Pulmonary artery endothelial cell (primary cell): ENCODE results near the gene GORASP2. TPM values are rescaled to one million over a fixed set of nuclear protein-coding genes. Genes with fewer than 3 reads are reported as not detected.

ENCODE experiments used
- DNase-seq: peaks from one replicate; pipeline ENCODE4 v3.0.0-alpha.2; 2011; ENCODE audit warnings: low read depth, low spot score
- total RNA-seq: library from RNA; depleted of rRNA; stranded (reverse); fragments of >200 nt; gene quantifications from 2 replicates; pipeline ENCODE4 v1.2.3, GENCODE V29; 2014

The GORASP2 gene
- total RNA-seq, 1 donor from 2014 or later: 36.8 TPM

DNA sequence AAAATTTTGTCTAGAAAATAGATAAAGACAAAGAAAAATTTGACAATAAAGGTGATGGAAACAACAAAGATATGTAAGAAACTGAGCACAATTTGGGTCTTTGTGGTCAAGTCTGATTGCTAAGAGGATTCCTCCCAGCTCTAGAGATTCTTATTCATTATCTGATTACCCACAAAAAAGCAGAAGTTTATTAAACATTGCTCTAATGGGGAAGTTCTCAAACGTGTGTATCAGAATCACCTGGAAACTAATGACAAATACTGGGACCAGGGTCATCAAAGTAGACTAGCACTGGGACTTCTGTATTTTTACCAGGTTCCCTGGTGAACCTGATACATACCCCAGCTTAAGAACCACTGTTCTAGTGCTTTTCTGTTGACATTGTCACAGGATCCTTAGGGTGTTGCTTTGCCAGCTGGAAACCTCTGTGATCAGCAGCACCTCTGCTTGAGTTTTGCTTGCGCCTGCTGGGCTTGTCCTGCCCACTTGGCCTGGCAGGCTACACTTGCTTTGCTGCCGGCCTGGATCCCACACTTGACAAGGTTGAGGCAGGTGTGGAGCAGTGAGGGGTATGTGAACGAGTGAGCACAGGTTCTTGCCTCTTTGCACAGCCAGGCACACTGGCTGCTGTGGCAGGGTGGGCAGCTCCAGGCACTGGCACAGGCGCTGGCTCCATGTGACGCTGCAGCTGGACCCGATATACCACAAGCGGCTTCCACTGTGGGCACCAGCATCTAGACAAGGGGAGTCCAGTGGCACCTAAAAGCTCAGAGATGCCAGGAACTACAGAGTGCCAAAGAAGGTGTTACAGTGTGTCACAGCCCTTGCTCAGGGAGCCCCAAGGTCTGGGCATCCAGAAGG lies 6.2 kb upstream of the GORASP2 start:
- DNase-seq: no peak

- DNase-seq: no peak
These were observed 5.3 kb upstream of the GORASP2 start for GRCh38 chr2:170923799-170924198.

DNA sequence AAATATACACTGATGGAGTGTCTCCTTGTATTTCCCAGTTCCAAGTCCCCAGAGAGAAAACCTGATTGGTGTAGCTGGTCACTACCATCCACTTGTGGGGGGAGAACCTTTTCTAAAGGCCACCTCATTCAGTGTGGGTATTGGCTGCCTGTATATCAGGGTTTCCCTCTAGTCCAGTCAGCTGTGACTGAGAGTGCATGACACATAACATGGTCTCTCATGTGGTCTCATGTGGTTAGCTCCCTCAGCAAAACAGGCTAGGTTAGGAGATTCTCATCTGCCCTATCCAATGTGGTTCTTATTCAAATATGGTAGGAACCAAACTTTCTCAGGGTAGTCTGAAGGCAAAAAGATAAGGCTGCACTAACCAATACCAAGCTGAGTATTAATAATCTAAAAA lies 4.1 kb upstream of the GORASP2 start:
- no peak for DNase-seq

DNA sequence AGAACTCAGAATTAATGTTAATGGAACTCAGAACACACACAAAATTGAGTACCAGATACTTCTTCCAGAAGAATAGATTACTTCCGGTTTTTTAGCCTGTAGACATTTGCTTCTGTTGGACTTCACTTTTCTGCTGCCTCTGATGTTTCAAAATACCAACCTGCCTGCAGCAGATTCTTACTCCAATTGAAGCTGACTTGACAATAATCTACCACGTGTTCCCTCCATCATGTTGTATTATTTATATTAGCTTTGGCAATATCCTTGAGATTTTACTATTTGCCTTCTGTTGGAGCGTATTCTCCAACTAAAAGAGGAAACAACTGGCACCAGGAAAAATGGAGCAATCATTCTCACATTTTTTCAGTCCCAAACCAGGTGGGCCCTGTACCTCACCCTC lies 3.1 kb upstream of the GORASP2 start:
- DNase-seq: no peak

DNA sequence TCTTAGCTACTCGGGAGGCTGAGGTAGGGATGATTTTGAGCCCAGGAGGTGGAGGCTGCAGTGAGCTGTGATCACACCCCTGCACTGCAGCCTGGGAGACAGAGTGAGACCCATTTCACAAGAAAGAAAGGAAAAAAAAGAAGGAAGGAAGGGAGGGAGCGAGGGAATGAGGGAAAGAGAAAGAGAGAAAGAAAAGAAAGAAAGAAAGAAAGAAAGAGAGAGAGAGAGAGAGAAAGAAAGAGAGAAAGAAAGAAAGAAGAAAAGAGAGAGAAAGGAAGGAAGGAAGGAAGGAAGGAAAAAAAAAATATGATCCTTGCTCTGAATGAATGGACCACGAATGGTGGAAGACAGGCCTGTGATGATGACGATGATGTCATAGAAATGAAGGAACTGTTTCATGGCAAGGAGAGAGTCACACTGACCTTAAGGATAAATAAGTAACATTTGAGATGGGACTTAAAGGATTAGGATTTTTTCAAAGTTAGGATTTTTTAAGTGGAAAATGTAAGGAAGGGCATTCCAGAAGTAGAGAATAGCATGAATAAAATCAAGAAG lies 2.2 kb upstream of the GORASP2 start:
- no peak for DNase-seq

DNA sequence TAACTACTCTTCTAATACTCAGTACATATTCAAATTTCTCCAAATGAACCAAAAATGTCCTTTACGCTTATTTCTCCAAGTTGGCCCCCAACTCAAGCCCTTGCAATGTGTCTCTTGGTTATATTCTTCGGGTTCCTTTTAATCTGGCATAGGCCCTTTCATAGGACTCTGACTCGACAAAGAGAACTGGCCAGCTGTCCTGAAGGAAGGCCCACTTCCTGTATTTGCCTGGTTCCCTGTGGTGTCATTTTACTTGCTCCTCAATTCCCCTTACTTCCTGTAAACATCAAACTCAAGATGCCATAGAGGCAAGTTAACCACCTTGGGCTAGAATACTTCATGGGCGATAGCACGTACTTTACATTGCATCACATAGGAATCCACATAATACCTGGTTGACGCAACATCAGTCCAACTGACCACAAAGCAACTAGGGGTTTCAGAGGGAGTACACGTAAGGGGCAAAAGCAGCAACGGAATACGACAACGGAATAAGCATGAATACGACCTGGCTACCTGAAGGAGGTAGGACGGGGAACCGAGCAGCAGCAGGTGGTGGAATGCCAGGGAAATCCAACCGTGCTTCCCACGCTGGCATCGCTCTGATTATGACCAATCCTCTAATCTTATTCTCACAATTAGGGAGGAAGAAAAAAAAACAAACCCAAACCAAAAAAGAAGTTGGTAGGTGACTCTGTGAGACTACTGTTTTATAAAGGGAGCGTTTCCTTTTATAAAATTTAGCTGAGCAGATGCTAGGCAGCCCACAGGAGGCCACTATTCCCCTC lies 823 bp upstream of the GORASP2 start:
- DNase-seq: no peak

- no peak for DNase-seq
These were observed 615 bp downstream of the GORASP2 start for GRCh38 chr2:170929686-170930050.

DNA sequence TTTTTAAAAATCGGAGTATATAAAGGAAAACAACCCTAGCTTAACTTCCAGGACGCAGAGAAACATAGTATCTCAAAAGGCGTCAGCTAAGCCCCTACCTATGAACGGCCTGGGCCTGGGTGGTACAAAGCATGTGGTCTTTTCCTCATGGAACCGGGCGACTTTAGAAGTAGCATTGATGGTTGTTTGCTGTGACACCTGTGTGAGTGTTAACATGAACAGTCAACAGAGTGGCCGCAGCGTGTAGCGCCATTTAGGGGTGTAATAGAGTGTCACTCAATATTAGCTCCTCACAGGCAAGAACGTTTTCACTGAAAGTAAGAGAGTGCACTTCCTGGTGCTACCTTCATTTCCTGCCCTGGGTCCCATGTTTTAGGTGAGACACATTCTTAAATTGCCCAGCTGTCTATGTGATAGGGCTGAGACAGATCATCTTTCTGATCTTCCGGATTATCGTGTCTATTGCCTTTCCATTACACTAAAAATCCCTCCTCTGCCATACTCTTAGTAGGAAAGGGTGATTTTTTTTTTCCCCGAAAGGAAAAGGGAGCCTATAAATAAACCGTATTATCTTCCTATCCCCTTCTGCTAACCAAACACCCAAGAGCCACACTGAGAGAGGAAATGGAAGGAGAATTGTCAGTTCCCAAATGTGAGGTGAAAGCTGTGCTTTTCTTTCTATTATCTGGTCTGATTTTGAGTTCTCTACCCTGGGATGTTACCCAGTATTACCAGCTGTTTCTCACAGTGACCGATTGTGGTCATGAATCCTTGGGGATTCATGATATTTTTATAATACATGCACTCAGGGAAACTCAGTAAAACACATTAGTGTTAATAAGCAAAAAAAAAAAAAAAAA lies 1.3 kb downstream of the GORASP2 start:
- no peak for DNase-seq

DNA sequence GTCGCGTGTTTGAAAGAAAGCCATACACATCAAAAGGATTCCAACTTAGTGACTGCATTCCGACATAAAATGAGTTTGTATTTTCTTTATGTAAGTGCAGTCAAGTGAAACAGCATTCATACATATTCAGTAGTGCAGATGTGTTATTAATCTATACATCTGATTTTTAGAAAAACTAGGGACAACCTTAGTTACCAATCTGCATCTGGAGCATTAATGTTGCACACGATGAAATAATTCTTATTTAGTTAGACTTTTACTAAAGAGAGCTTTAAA lies 1.9 kb downstream of the GORASP2 start:
- no peak for DNase-seq

- DNase-seq: no peak
These were observed 3.1 kb downstream of the GORASP2 start for GRCh38 chr2:170932166-170932565.

GRCh38 chr2:170932948-170933347 lies 3.9 kb downstream of the GORASP2 start:
- no peak for DNase-seq

DNA sequence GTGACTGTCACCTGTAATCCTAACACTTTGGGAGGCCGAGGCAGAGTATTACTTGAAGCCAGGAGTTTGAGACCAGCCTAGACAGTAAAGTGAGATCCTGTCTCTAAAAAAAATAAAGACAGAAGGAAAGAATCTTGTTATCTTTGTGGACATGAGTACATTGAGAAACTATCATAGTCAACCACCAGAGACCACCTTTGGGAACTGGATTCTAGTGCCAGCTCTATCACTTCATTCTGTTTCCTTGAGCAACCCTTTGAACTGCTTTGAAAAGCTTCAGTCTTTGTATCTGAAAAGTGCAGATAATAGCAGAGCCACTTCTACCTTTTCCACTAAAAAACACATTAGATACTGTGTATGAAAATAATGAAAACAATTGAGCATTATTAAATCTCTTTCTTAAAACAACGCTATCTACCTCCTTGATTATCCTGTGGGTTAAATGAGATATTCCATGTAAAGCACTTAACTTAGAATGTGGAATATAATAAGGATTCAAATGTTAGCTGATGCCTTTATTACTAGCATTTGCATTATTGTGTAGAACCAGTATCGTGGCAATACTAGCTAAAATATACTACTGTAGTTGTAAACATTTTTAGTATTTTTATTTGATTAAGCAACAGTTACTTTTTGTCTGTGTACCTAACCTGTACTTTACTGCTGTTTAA lies 8.8 kb downstream of the GORASP2 start:
- DNase-seq: no peak

GRCh38 chr2:170940066-170940465 lies 11.0 kb downstream of the GORASP2 start:
- DNase-seq: no peak

DNA sequence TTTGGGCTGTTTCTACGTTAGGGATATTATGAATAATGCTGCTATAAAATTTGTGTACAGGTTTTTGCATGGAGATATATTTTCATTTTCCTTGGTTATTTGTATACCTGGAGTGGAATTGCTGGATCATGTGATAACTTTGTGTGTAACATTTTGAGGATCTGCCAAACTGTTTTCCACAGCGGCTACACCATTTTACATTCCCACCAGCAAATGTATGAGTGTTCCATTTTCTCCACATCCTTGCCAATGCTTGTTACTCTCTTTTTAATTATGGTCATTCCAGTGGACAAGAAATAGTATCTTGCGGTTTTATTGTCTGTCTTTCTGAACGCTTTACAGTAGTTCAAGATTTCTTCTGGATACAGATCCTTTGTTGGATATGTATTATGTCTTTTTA lies 13.6 kb downstream of the GORASP2 start:
- no peak for DNase-seq

GRCh38 chr2:170943041-170943440 lies 14.0 kb downstream of the GORASP2 start:
- DNase-seq: no peak

- no peak for DNase-seq
These were observed 14.5 kb downstream of the GORASP2 start for GRCh38 chr2:170943596-170943995.

GRCh38 chr2:170944545-170944944 lies 15.5 kb downstream of the GORASP2 start:
- DNase-seq: no peak

GRCh38 chr2:170949415-170949814 lies 20.4 kb downstream of the GORASP2 start:
- DNase-seq: no peak

- DNase-seq: no peak
These were observed 21.2 kb downstream of the GORASP2 start for GRCh38 chr2:170950221-170950761.

DNA sequence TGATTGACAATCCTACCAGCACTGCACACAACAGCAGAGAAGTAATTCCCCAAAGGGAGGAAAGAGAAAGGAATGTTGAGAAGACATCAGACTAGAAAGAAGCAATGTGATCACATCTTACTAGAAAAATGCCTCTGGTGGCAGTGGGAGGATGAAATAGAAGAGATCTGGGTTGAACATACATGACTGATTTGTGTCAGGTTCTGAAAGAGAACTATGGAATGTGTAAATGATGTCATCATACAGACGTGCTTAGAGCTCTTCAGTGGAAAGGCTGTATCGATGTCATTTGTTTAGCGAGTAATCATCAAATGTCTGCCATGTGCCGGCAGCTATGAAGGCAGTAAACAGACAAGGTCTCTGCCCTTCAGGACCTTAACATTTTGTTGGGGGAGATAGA lies 24.9 kb downstream of the GORASP2 start:
- no peak for DNase-seq

DNA sequence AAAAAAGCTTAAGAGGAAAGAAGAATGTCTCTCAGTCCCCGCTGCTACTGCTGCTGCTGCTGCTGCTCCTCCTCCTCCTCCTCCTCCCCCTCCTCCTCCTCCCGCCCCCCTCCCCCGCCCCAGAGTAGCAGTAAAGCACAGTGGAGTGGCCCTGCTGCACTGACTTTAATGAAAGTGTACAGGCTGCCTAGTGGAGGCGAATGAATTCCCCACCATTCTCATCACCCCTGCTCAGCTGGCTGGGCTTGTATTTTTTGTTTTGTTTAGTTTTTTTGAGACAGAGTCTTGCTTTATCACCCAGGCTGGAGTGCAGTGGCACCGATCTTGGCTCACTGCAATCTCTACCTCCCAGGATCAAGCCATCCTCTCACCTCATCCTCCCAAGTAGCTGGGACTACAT lies 34.3 kb downstream of the GORASP2 start:
- no peak for DNase-seq
